GM12878 (cell line): Measurements from ENCODE around the gene CAMTA1. TPM values are rescaled to one million over a fixed set of nuclear protein-coding genes. Genes with fewer than 3 reads are reported as not detected.

Experiments
- ATAC-seq: fragments of 200-7000 bp; cut with Tn5 transposase; 3 replicates; pipeline ENCODE4 v1.9.1; 2020; ENCODE audit warnings: mild to moderate bottlenecking, moderate library complexity
- BruUV-seq: library from RNA; stranded (reverse); fragments of 400-500 nt; replicated peaks from 2 replicates; lab custom pipeline; 2021; lab: Mats Ljungman, UMichigan
- CTCF ChIA-PET: fragments of 300-600 bp; sonication (Branson Sonifier 250); formaldehyde crosslinking; extraction: SDS; loops from one replicate; lab custom pipeline; 2021; ENCODE audit warnings: inconsistent platforms; lab: Yijun Ruan, JAX
- POLR2A ChIA-PET: fragments of 350-600 bp; formaldehyde crosslinking; extraction: SDS; loops from one replicate; lab custom pipeline; 2021; ENCODE audit warnings: inconsistent platforms; lab: Charles Lee
- RAD21 ChIA-PET: fragments of 300-600 bp; sonication (Branson Sonifier 250); formaldehyde crosslinking; loops from one replicate; lab custom pipeline; 2023; ENCODE audit warnings: antibody characterized with exemption; ENCODE audit not compliant: unreplicated experiment; lab: Charles Lee
- SMC1A ChIA-PET: fragments of 300-600 bp; sonication (Branson Sonifier 250); formaldehyde crosslinking; loops from one replicate; lab custom pipeline; 2023; ENCODE audit not compliant: unreplicated experiment, uncharacterized antibody; lab: Charles Lee
- DNase-seq: peaks from one replicate; pipeline ENCODE4 v3.0.0-alpha.2; 2011; ENCODE audit warnings: low read depth, low spot score
- FAIRE-seq: peaks from 3 replicates; lab custom pipeline; 2011; peaks lifted over from hg19 to GRCh38; lab: Jason Lieb, UNC
- H2AFZ ChIP-seq: 2 replicates; pipeline ENCODE4 v1.6.0; 2011; ENCODE audit warnings: low read depth, low read length, control low read depth; ENCODE audit not compliant: control insufficient read depth
- H3K27ac ChIP-seq: 2 replicates; pipeline ENCODE4 v1.5.1; 2011; ENCODE audit warnings: control low read depth; ENCODE audit not compliant: control insufficient read depth, insufficient read depth
- H3K27me3 ChIP-seq, 2 experiments: replicated peaks in 1 of 2; 2 replicates each; pipeline versions ENCODE4 v1.6.0 to v1.6.1; 2011; ENCODE audit warnings: low read length in 1 of 2; ENCODE audit not compliant: control insufficient read depth in 2 of 2, insufficient read depth in 2 of 2
- H3K36me3 ChIP-seq, 2 experiments: 2 replicates each; pipeline ENCODE4 v1.5.1; 2011; ENCODE audit warnings: low read length in 1 of 2; ENCODE audit not compliant: control insufficient read depth in 2 of 2, insufficient read depth in 2 of 2
- H3K4me1 ChIP-seq: 2 replicates; pipeline ENCODE4 v1.6.1; 2011; ENCODE audit warnings: mild to moderate bottlenecking, low read length, moderate library complexity, mixed read lengths; ENCODE audit not compliant: control insufficient read depth, insufficient read depth
- H3K4me2 ChIP-seq: 2 replicates; pipeline ENCODE4 v1.6.0; 2011; ENCODE audit warnings: control low read depth; ENCODE audit not compliant: control insufficient read depth, insufficient read depth
- H3K4me3 ChIP-seq: fragments of 200-600 bp; sonication (generic); 2 replicates; pipeline ENCODE4 v1.5.1; 2016
- H3K79me2 ChIP-seq: 2 replicates; pipeline ENCODE4 v1.6.0; 2011; ENCODE audit warnings: low read length; ENCODE audit not compliant: control insufficient read depth, insufficient read depth
- H3K9ac ChIP-seq: 2 replicates; pipeline ENCODE4 v1.8.0; 2011; ENCODE audit warnings: low read length, control low read depth, mixed read lengths; ENCODE audit not compliant: control insufficient read depth, insufficient read depth
- H3K9me3 ChIP-seq: replicated peaks from 3 replicates; pipeline ENCODE4 v1.5.1; 2011; ENCODE audit warnings: mild to moderate bottlenecking, low read length; ENCODE audit not compliant: control insufficient read depth, insufficient read depth
- H4K20me1 ChIP-seq: 2 replicates; pipeline ENCODE4 v1.6.0; 2011; ENCODE audit not compliant: control insufficient read depth, insufficient read depth
- ATF3 ChIP-seq: IDR thresholded peaks from 2 replicates; pipeline ENCODE4 v1.6.1; 2011; ENCODE audit warnings: low read depth, mild to moderate bottlenecking, low read length, moderate library complexity, borderline replicate concordance; ENCODE audit errors: extremely low read depth
- CHD1 ChIP-seq: IDR thresholded peaks from 2 replicates; pipeline ENCODE4 v1.6.1; 2012; ENCODE audit warnings: low read depth, low read length, improper control_type of control experiment
- IRF4 ChIP-seq: IDR thresholded peaks from 2 replicates; pipeline ENCODE4 v1.6.1; 2011; ENCODE audit warnings: low read depth, low read length
- PKNOX1 ChIP-seq: fragments of 450-650 bp; IDR thresholded peaks from 2 replicates; pipeline ENCODE4 v1.6.1; 2016; ENCODE audit warnings: mild to moderate bottlenecking
- POLR2AphosphoS5 ChIP-seq: IDR thresholded peaks from 2 replicates; pipeline ENCODE4 v1.6.1; 2011; ENCODE audit warnings: mild to moderate bottlenecking, low read length, inconsistent platforms
- RELA ChIP-seq: fragments of 450-650 bp; IDR thresholded peaks from 2 replicates; pipeline ENCODE4 v1.8.0; 2014; ENCODE audit warnings: borderline replicate concordance; ENCODE audit not compliant: partially characterized antibody
- RUNX3 ChIP-seq: IDR thresholded peaks from 2 replicates; pipeline ENCODE4 v1.6.1; 2012; ENCODE audit warnings: low read length, inconsistent platforms
- SRF ChIP-seq, 2 experiments: IDR thresholded peaks; 2 replicates each; pipeline ENCODE4 v1.6.1; 2011; ENCODE audit warnings: low read depth in 2 of 2, low read length in 2 of 2, mild to moderate bottlenecking in 1 of 2, moderate library complexity in 1 of 2
- TCF7 ChIP-seq: IDR thresholded peaks from 2 replicates; pipeline ENCODE4 v1.6.1; 2014; ENCODE audit warnings: antibody characterized with exemption, borderline replicate concordance
- YBX1 ChIP-seq: fragments of 450-650 bp; IDR thresholded peaks from 2 replicates; pipeline ENCODE4 v1.6.1; 2016; ENCODE audit warnings: antibody characterized with exemption
- ZBTB11 ChIP-seq: fragments of 450-650 bp; formaldehyde crosslinking; IDR thresholded peaks from 2 replicates; pipeline ENCODE4 v1.5.0; 2022; ENCODE audit warnings: mild to moderate bottlenecking, missing genetic modification characterization
- WGBS: methylation state at CpG from one replicate; pipeline ENCODE4 v1.1.6; 2016; ENCODE audit warnings: low lambda C conversion rate; ENCODE audit not compliant: insufficient replicate concordance, insufficient coverage; ENCODE audit errors: missing lambda C conversion rate; 5-methylcytosine and 5-hydroxymethylcytosine counted together
- in situ Hi-C: fragments of 300-500 bp; cut with MboI; formaldehyde crosslinking; loops from 9 replicates; pipeline ENCODE4 v1.14.3; 2018; ENCODE audit warnings: mixed read lengths
- intact Hi-C: fragments of 100-400 bp; cut with micrococcal nuclease; formaldehyde crosslinking; loops from one replicate; pipeline ENCODE4 v1.14.2; 2022; ENCODE audit not compliant: unreplicated experiment
- polyA plus RNA-seq, 11 experiments: library from polyadenylated mRNA; depleted of rRNA in 4 of 11; unstranded in 6 of 11; stranded (reverse) in 5 of 11; fragments of >200 nt; fragmentation: Nextera tagmentation in 4 of 11; fragmentation: Illumina TruSeq in 1 of 11; extraction: Ambion mirVana in 4 of 11; extraction: Trizol in 1 of 11; gene quantifications; 1 replicate in 1 of 11; 2 replicates in 10 of 11; pipeline versions ENCODE4 v1.2.1 to v1.2.3, GENCODE V29; 2011 to 2016; ENCODE audit warnings: inconsistent platforms in 2 of 11, missing spikeins in 2 of 11, low read depth in 1 of 11
- total RNA-seq, 4 experiments: library from RNA; depleted of rRNA in 3 of 4; stranded (reverse); fragments of >200 nt in 3 of 4; fragmentation: Illumina TruSeq in 1 of 4; extraction: Trizol in 1 of 4; gene quantifications; 2 replicates each; pipeline versions ENCODE4 v1.2.1 to v1.2.3, GENCODE V29; 2013 to 2021

CAMTA1 gene
- total and polyA plus RNA-seq, 10 of the 15 experiments (the other 5 are each of a cell fraction or from before 2014, with no cell fraction given) = 37.7 to 148 (median 76.4) TPM

- Histone ChIP-seq H3K9ac (no peak overlapping the region), H4K20me1 (no peaks in the 10 kb centered on the region), H3K4me2 (peak overlapping the region; percentile 65), H3K9me3 (peaks cover 3% of the 10 kb centered on the region; the same call in 2 of the 3 replicates), H3K79me2 (peaks cover 2% of the 10 kb centered on the region; the same call in 1 of the 2 replicates), H3K36me3 (no peaks in the 10 kb centered on the region), H3K4me3 (no peak overlapping the region), H2AFZ (peak overlapping the region; percentile 21; the same call in 1 of the 2 replicates), H3K27ac (peak overlapping the region; percentile 66; the same call in 1 of the 2 replicates), H3K4me1 (peaks cover 53% of the 10 kb centered on the region), H3K27me3 (no peaks in the 10 kb centered on the region)
- ChIA-PET POLR2A (no interaction called here), SMC1A (no interaction called here), CTCF (interaction anchor here (1.5 kb wide), 1 partner anchor 246 kb away, joined by 4 read pairs; no protein-coding TSS in a partner anchor), RAD21 (interaction anchor here (0.6 kb wide), 1 partner anchor 34 kb away, joined by 3 read pairs; no protein-coding TSS in a partner anchor)
- BruUV-seq = no TSS peak
- intact Hi-C loops (no loop called here), in situ Hi-C loops (no loop called here)
- TF ChIP-seq YBX1 = no peak
- DNase-seq (no peak), ATAC-seq (peak; percentile 10; the same call in 1 of the 3 replicates), FAIRE-seq (peak; percentile 77)
- WGBS = 89% methylated on average over 2 of the region's 2 CpGs
Observed at GRCh38 chr1:7402548-7402850, 617.2 kb downstream of the CAMTA1 start.

- no peak overlapping the region for H3K4me3 ChIP-seq
- peak; percentile 59 for DNase-seq
- BruUV-seq = no TSS peak
- TF ChIP-seq SRF (IDR thresholded peaks at IDR 0.05; ENCODE audit: low read depth in 2 of 2, low read length in 2 of 2) = no peak
- no peak for TF ChIP-seq ZBTB11 (CRISPR knock-in tag)
- TF ChIP-seq RUNX3 = peak; percentile 12; the same call in 1 of the 2 replicates
- TF ChIP-seq POLR2AphosphoS5 = no peak
- TF ChIP-seq ATF3 = no peak
- no peak for TF ChIP-seq CHD1
- TF ChIP-seq TCF7 = no peak
- no peak for TF ChIP-seq PKNOX1
- peak; percentile 39; the same call in 1 of the 2 replicates for TF ChIP-seq IRF4
- TF ChIP-seq RELA = peak; percentile 63
Observed at GRCh38 chr1:7403265-7404045, 618.2 kb downstream of the CAMTA1 start.

More at GRCh38 chr1:7403265-7404045, 618.2 kb downstream of the CAMTA1 start:
- Histone ChIP-seq H3K27me3 (no peaks in the 10 kb centered on the region), H3K79me2 (peaks cover 2% of the 10 kb centered on the region; the same call in 1 of the 2 replicates), H3K36me3 (no peaks in the 10 kb centered on the region), H3K27ac (peak overlapping the region; percentile 66), H3K9me3 (peaks cover 3% of the 10 kb centered on the region; the same call in 2 of the 3 replicates), H3K4me1 (peaks cover 57% of the 10 kb centered on the region), H2AFZ (peak overlapping the region; percentile 25), H3K4me2 (peak overlapping the region; percentile 66), H4K20me1 (no peaks in the 10 kb centered on the region), H3K9ac (no peak overlapping the region; the same call in 1 of the 2 replicates)
- 57% methylated on average over 12 of the region's 12 CpGs for WGBS
- ChIA-PET SMC1A (no interaction called here), RAD21 (no interaction called here), CTCF (interaction anchor here (0.5 to 0.7 kb wide), 2 partner anchors 137 to 458 kb away, joined by 3 read pairs; no protein-coding TSS in a partner anchor), POLR2A (no interaction called here)
- FAIRE-seq = peak; percentile 79
- intact Hi-C loops = no loop called here
- in situ Hi-C loops = no loop called here
- ATAC-seq = peak; percentile 74
